Testis (tissue), 3 donors: Measurements from ENCODE around the gene TRH. TPM values are rescaled to one million over a fixed set of nuclear protein-coding genes. Genes with fewer than 3 reads are reported as not detected.

ENCODE experiments used
- DNase-seq: peaks from one replicate; pipeline ENCODE4 v3.0.0-alpha.2; 2019
- H3K27ac ChIP-seq, 2 donors: fragments of 200-600 bp; sonication (generic); one replicate each; pipeline ENCODE4 v1.5.1; 2019
- H3K27me3 ChIP-seq: fragments of 200-600 bp; sonication (generic); one replicate; pipeline ENCODE4 v1.5.1; 2019
- H3K36me3 ChIP-seq: fragments of 200-600 bp; sonication (generic); one replicate; pipeline ENCODE4 v1.5.1; 2017; ENCODE audit warnings: low read depth; ENCODE audit errors: missing control alignments
- H3K4me1 ChIP-seq: fragments of 200-600 bp; sonication (generic); one replicate; pipeline ENCODE4 v1.5.1; 2019
- H3K4me3 ChIP-seq, 2 donors: fragments of 200-600 bp; sonication (generic); one replicate each; pipeline ENCODE4 v1.5.1; 2017 to 2019
- H3K9me3 ChIP-seq: fragments of 200-600 bp; sonication (generic); one replicate; pipeline ENCODE4 v1.5.1; 2017
- CTCF ChIP-seq, 3 experiments: fragments of 450-650 bp in 2 of 3; fragments of 200-600 bp in 1 of 3; sonication (generic) in 1 of 3; IDR thresholded peaks; one replicate each; pipeline ENCODE4 v1.5.1; 2016 to 2019; ENCODE audit warnings: antibody characterized with exemption in 3 of 3, mild to moderate bottlenecking in 2 of 3, moderate library complexity in 1 of 3
- POLR2A ChIP-seq: fragments of 450-650 bp; IDR thresholded peaks from one replicate; pipeline ENCODE4 v1.6.1; 2017; ENCODE audit warnings: antibody characterized with exemption, mild to moderate bottlenecking, moderate library complexity
- WGBS, 2 donors: methylation state at CpG; one replicate each; pipeline ENCODE4 v1.1.5; 2018; 5-methylcytosine and 5-hydroxymethylcytosine counted together
- intact Hi-C: fragments of 100-400 bp; cut with DNase I; formaldehyde crosslinking; loops from one replicate; pipeline ENCODE4 v1.15.1; 2023; ENCODE audit warnings: low total_unique reads
- polyA plus RNA-seq: library from polyadenylated mRNA; stranded (reverse); fragments of 350-450 nt; fragmentation: Illumina TruSeq; extraction: RNeasy Lipid Tissue Mini Kit (QIAGEN cat#74804); gene quantifications from one replicate; pipeline ENCODE4 v1.2.3, GENCODE V29; 2014; ENCODE audit warnings: low read depth, low replicate concordance; ENCODE audit not compliant: insufficient read depth
- total RNA-seq, 2 donors: library from RNA; depleted of rRNA; stranded (reverse); fragments of >200 nt; gene quantifications; one replicate each; pipeline ENCODE4 v1.2.3, GENCODE V29; 2016

TRH gene
- total and polyA plus RNA-seq, 3 donors from 2014 or later = 0.87 to 2.1 (median 1.8) TPM

GRCh38 chr3:129978123-129978522, 3.6 kb downstream of the TRH start:
- Histone ChIP-seq H3K9me3 (no peaks in the 10 kb centered on the region), H3K27me3 (no peaks in the 10 kb centered on the region), H3K4me1 (peaks cover 15% of the 10 kb centered on the region), H3K27ac (no peak overlapping the region), H3K36me3 (no peaks in the 10 kb centered on the region), H3K4me3 (no peak overlapping the region)
- TF ChIP-seq CTCF (IDR thresholded peaks at IDR 0.05) = no peak
- intact Hi-C loops = no loop called here
- no peak for DNase-seq
- WGBS, 2 donors = 74 to 96% methylated on average over 2 of the region's 2 CpGs

DNA sequence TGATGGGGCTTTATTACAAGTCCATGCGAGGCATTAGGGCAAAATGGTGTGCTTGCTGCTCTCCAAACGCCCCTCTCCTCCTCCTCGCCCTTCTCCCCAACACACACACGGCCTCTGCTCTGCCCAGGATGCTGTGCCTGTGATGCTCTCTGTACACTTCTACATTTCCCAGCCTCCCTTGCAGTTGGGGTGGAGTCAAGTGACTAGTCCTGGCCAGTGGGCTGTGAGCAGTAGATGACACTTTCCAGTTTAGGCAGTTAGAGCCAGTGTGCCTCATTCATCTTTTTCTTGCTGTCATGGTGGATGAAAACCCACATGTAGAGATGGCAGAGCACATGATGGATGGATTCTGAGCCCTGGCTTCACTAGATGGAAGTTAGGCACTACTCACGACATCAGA, 5.4 kb downstream of the TRH start:
- no peaks in the 10 kb centered on the region for H3K36me3 ChIP-seq
- intact Hi-C loops = no loop called here
- TF ChIP-seq POLR2A (no peak), CTCF (IDR thresholded peaks at IDR 0.05) (no peak)
- no peak for DNase-seq
- 92% methylated on average over 5 of the region's 5 CpGs for WGBS, 2 donors
- H3K27me3 ChIP-seq = no peaks in the 10 kb centered on the region
- H3K27ac ChIP-seq = no peak overlapping the region
- H3K4me1 ChIP-seq = peaks cover 11% of the 10 kb centered on the region
- H3K9me3 ChIP-seq = no peaks in the 10 kb centered on the region
- no peak overlapping the region for H3K4me3 ChIP-seq

- Histone ChIP-seq H3K36me3 (no peaks in the 10 kb centered on the region), H3K27ac (no peak overlapping the region), H3K9me3 (no peaks in the 10 kb centered on the region), H3K27me3 (no peaks in the 10 kb centered on the region), H3K4me1 (no peaks in the 10 kb centered on the region), H3K4me3 (no peak overlapping the region)
- intact Hi-C loops = no loop called here
- no peak for TF ChIP-seq CTCF (IDR thresholded peaks at IDR 0.05)
- 78 to 92% methylated on average over 8 of the region's 8 CpGs for WGBS, 2 donors
- no peak for DNase-seq
These were observed 9.0 kb downstream of the TRH start for GRCh38 chr3:129983561-129983960.

- TF ChIP-seq POLR2A (no peak), CTCF (IDR thresholded peaks at IDR 0.05) (no peak)
- no peak for DNase-seq
- Histone ChIP-seq H3K4me3 (no peak overlapping the region), H3K27ac (no peak overlapping the region), H3K36me3 (no peaks in the 10 kb centered on the region), H3K4me1 (no peaks in the 10 kb centered on the region), H3K27me3 (no peaks in the 10 kb centered on the region), H3K9me3 (no peaks in the 10 kb centered on the region)
- WGBS, 2 donors = 74 to 90% methylated on average over 2 of the region's 2 CpGs
- intact Hi-C loops = no loop called here
These were observed 9.6 kb downstream of the TRH start for GRCh38 chr3:129984125-129984524.

- Histone ChIP-seq H3K4me3 (no peak overlapping the region), H3K9me3 (no peaks in the 10 kb centered on the region), H3K4me1 (no peaks in the 10 kb centered on the region), H3K27ac (no peak overlapping the region), H3K36me3 (no peaks in the 10 kb centered on the region), H3K27me3 (no peaks in the 10 kb centered on the region)
- intact Hi-C loops = no loop called here
- no peak for DNase-seq
- 91 to 94% methylated on average over 8 to 14 of the region's 14 CpGs for WGBS, 2 donors
- TF ChIP-seq POLR2A (no peak), CTCF (IDR thresholded peaks at IDR 0.05) (no peak)
These were observed 10.6 kb downstream of the TRH start for GRCh38 chr3:129985113-129985512.
